ENCODE data around the gene MRGPRX2.

DNA sequence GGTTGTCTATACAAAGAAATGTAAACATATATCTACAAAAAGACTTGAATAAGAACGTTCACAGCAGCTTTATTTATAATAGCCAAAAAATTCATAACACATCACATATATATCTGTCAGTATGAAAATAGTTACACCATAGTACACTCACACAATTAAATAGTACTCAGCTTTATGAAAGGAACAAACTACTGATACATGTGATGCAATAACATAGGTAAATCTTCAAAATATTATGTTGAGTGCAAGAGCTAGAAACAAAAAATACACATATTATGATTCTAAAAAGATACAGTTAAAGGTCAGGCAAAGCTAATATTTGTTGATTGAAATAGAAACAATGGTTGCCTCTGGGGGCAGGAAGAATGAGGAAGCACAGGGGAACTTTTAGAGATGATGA, 6.6 kb downstream of the MRGPRX2 start:
- TF ChIP-seq EZH2 (IDR thresholded peaks at IDR 0.05; ENCODE audit: low read depth, unreplicated experiment), result no peak
- TF ChIP-seq, protein P1, sequence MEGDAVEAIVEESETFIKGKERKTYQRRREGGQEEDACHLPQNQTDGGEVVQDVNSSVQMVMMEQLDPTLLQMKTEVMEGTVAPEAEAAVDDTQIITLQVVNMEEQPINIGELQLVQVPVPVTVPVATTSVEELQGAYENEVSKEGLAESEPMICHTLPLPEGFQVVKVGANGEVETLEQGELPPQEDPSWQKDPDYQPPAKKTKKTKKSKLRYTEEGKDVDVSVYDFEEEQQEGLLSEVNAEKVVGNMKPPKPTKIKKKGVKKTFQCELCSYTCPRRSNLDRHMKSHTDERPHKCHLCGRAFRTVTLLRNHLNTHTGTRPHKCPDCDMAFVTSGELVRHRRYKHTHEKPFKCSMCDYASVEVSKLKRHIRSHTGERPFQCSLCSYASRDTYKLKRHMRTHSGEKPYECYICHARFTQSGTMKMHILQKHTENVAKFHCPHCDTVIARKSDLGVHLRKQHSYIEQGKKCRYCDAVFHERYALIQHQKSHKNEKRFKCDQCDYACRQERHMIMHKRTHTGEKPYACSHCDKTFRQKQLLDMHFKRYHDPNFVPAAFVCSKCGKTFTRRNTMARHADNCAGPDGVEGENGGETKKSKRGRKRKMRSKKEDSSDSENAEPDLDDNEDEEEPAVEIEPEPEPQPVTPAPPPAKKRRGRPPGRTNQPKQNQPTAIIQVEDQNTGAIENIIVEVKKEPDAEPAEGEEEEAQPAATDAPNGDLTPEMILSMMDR (conservative IDR thresholded peaks at IDR 0.05; ENCODE audit: low read depth in 2 of 2), result no peak
- TF ChIP-seq, protein P2, sequence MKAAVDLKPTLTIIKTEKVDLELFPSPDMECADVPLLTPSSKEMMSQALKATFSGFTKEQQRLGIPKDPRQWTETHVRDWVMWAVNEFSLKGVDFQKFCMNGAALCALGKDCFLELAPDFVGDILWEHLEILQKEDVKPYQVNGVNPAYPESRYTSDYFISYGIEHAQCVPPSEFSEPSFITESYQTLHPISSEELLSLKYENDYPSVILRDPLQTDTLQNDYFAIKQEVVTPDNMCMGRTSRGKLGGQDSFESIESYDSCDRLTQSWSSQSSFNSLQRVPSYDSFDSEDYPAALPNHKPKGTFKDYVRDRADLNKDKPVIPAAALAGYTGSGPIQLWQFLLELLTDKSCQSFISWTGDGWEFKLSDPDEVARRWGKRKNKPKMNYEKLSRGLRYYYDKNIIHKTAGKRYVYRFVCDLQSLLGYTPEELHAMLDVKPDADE (IDR thresholded peaks at IDR 0.05), result no peak
- TF ChIP-seq, protein P3, sequence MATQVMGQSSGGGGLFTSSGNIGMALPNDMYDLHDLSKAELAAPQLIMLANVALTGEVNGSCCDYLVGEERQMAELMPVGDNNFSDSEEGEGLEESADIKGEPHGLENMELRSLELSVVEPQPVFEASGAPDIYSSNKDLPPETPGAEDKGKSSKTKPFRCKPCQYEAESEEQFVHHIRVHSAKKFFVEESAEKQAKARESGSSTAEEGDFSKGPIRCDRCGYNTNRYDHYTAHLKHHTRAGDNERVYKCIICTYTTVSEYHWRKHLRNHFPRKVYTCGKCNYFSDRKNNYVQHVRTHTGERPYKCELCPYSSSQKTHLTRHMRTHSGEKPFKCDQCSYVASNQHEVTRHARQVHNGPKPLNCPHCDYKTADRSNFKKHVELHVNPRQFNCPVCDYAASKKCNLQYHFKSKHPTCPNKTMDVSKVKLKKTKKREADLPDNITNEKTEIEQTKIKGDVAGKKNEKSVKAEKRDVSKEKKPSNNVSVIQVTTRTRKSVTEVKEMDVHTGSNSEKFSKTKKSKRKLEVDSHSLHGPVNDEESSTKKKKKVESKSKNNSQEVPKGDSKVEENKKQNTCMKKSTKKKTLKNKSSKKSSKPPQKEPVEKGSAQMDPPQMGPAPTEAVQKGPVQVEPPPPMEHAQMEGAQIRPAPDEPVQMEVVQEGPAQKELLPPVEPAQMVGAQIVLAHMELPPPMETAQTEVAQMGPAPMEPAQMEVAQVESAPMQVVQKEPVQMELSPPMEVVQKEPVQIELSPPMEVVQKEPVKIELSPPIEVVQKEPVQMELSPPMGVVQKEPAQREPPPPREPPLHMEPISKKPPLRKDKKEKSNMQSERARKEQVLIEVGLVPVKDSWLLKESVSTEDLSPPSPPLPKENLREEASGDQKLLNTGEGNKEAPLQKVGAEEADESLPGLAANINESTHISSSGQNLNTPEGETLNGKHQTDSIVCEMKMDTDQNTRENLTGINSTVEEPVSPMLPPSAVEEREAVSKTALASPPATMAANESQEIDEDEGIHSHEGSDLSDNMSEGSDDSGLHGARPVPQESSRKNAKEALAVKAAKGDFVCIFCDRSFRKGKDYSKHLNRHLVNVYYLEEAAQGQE (IDR thresholded peaks at IDR 0.05; ENCODE audit: unreplicated experiment), result no peak
- TF ChIP-seq POLR2AphosphoS5 (IDR thresholded peaks at IDR 0.05; ENCODE audit: low read depth), result no peak
- no peak for TF ChIP-seq EZH2phosphoT487 (IDR thresholded peaks at IDR 0.05; ENCODE audit: unreplicated experiment)
- TF ChIP-seq ZNF114 (CRISPR knock-in tag; IDR thresholded peaks at IDR 0.05), result no peak
- TF ChIP-seq JUNB (IDR thresholded peaks at IDR 0.05; ENCODE audit: unreplicated experiment), result no peak
- no peak for TF ChIP-seq NANOG (IDR thresholded peaks at IDR 0.05; ENCODE audit: borderline replicate concordance)
- no peak for TF ChIP-seq CREB1 (CRISPR knock-in tag; IDR thresholded peaks at IDR 0.05; ENCODE audit: low read depth)
- TF ChIP-seq, protein P4, sequence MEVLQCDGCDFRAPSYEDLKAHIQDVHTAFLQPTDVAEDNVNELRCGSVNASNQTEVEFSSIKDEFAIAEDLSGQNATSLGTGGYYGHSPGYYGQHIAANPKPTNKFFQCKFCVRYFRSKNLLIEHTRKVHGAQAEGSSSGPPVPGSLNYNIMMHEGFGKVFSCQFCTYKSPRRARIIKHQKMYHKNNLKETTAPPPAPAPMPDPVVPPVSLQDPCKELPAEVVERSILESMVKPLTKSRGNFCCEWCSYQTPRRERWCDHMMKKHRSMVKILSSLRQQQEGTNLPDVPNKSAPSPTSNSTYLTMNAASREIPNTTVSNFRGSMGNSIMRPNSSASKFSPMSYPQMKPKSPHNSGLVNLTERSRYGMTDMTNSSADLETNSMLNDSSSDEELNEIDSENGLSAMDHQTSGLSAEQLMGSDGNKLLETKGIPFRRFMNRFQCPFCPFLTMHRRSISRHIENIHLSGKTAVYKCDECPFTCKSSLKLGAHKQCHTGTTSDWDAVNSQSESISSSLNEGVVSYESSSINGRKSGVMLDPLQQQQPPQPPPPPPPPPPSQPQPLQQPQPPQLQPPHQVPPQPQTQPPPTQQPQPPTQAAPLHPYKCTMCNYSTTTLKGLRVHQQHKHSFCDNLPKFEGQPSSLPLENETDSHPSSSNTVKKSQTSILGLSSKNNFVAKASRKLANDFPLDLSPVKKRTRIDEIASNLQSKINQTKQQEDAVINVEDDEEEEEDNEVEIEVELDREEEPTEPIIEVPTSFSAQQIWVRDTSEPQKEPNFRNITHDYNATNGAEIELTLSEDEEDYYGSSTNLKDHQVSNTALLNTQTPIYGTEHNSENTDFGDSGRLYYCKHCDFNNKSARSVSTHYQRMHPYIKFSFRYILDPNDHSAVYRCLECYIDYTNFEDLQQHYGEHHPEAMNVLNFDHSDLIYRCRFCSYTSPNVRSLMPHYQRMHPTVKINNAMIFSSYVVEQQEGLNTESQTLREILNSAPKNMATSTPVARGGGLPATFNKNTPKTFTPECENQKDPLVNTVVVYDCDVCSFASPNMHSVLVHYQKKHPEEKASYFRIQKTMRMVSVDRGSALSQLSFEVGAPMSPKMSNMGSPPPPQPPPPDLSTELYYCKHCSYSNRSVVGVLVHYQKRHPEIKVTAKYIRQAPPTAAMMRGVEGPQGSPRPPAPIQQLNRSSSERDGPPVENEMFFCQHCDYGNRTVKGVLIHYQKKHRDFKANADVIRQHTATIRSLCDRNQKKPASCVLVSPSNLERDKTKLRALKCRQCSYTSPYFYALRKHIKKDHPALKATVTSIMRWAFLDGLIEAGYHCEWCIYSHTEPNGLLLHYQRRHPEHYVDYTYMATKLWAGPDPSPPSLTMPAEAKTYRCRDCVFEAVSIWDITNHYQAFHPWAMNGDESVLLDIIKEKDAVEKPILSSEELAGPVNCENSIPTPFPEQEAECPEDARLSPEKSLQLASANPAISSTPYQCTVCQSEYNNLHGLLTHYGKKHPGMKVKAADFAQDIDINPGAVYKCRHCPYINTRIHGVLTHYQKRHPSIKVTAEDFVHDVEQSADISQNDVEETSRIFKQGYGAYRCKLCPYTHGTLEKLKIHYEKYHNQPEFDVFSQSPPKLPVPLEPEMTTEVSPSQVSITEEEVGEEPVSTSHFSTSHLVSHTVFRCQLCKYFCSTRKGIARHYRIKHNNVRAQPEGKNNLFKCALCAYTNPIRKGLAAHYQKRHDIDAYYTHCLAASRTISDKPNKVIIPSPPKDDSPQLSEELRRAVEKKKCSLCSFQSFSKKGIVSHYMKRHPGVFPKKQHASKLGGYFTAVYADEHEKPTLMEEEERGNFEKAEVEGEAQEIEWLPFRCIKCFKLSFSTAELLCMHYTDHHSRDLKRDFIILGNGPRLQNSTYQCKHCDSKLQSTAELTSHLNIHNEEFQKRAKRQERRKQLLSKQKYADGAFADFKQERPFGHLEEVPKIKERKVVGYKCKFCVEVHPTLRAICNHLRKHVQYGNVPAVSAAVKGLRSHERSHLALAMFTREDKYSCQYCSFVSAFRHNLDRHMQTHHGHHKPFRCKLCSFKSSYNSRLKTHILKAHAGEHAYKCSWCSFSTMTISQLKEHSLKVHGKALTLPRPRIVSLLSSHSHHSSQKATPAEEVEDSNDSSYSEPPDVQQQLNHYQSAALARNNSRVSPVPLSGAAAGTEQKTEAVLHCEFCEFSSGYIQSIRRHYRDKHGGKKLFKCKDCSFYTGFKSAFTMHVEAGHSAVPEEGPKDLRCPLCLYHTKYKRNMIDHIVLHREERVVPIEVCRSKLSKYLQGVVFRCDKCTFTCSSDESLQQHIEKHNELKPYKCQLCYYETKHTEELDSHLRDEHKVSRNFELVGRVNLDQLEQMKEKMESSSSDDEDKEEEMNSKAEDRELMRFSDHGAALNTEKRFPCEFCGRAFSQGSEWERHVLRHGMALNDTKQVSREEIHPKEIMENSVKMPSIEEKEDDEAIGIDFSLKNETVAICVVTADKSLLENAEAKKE (CRISPR knock-in tag; IDR thresholded peaks at IDR 0.05), result no peak
- no peak for TF ChIP-seq STAT1 (IDR thresholded peaks at IDR 0.05; ENCODE audit: unreplicated experiment)
